Measurements from ENCODE around the gene COPG2.

DNA sequence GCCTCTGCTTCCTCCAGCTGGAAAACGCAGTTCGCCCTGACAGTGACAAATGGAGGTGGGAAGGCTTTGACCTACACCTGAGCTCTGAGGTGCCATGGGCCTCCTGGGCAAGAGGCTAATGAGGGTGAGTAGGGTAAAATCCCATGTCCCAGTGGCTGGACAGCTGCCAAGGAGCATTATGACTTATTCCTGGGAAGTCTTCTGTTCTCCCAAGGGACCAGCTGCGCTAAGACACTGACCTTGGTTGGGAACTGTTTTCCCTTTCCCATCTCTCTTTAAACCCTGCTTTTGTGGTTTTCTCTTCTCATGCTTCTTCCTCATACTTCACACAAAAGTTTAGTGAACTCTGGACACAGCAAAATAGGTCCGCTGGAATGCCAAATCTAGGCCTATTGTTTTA lies 72.6 kb downstream of the COPG2 start:
- TF ChIP-seq, protein P1, sequence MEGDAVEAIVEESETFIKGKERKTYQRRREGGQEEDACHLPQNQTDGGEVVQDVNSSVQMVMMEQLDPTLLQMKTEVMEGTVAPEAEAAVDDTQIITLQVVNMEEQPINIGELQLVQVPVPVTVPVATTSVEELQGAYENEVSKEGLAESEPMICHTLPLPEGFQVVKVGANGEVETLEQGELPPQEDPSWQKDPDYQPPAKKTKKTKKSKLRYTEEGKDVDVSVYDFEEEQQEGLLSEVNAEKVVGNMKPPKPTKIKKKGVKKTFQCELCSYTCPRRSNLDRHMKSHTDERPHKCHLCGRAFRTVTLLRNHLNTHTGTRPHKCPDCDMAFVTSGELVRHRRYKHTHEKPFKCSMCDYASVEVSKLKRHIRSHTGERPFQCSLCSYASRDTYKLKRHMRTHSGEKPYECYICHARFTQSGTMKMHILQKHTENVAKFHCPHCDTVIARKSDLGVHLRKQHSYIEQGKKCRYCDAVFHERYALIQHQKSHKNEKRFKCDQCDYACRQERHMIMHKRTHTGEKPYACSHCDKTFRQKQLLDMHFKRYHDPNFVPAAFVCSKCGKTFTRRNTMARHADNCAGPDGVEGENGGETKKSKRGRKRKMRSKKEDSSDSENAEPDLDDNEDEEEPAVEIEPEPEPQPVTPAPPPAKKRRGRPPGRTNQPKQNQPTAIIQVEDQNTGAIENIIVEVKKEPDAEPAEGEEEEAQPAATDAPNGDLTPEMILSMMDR (IDR thresholded peaks at IDR 0.05) = no peak
- TF ChIP-seq EZH2 (IDR thresholded peaks at IDR 0.05; ENCODE audit: borderline replicate concordance, insufficient read depth, low read depth, low read length, poor library complexity, severe bottlenecking) = no peak

Measured in B cell (primary cell).